Osteoblast (primary cell): Measurements from ENCODE around the gene SPPL2C. TPM values are rescaled to one million over a fixed set of nuclear protein-coding genes. Genes with fewer than 3 reads are reported as not detected.

Experiments used
- DNase-seq: peaks from one replicate; pipeline ENCODE4 v3.0.0; 2011; ENCODE audit warnings: low spot score, mixed read lengths; ENCODE audit not compliant: insufficient read length; ENCODE audit errors: missing footprints
- H2AFZ ChIP-seq: 2 replicates; pipeline ENCODE4 v1.6.0; 2011; ENCODE audit warnings: mild to moderate bottlenecking, low read length
- H3K27ac ChIP-seq: 2 replicates; pipeline ENCODE4 v1.5.1; 2011; ENCODE audit warnings: mild to moderate bottlenecking, low read depth, low read length, moderate library complexity
- H3K27me3 ChIP-seq: 2 replicates; pipeline ENCODE4 v1.6.0; 2012; ENCODE audit warnings: mild to moderate bottlenecking, control low read depth, inconsistent platforms, low read length, moderate library complexity; ENCODE audit not compliant: insufficient read depth
- H3K36me3 ChIP-seq: 2 replicates; pipeline ENCODE4 v1.5.1; 2011; ENCODE audit warnings: mild to moderate bottlenecking, low read length, control low read depth, moderate library complexity; ENCODE audit not compliant: insufficient read depth
- H3K4me1 ChIP-seq: 2 replicates; pipeline ENCODE4 v1.5.1; 2011; ENCODE audit warnings: mild to moderate bottlenecking, low read length, control low read depth, moderate library complexity; ENCODE audit not compliant: insufficient read depth
- H3K4me2 ChIP-seq: 2 replicates; pipeline ENCODE4 v1.6.0; 2011; ENCODE audit warnings: mild to moderate bottlenecking, low read length; ENCODE audit not compliant: insufficient read depth
- H3K4me3 ChIP-seq: fragments of 200-600 bp; sonication (generic); 3 replicates; pipeline ENCODE4 v1.5.1; 2012; ENCODE audit warnings: mild to moderate bottlenecking, low read length, inconsistent platforms; ENCODE audit not compliant: insufficient read depth
- H3K79me2 ChIP-seq: 2 replicates; pipeline ENCODE4 v1.6.0; 2012; ENCODE audit warnings: mild to moderate bottlenecking, low read length, control low read depth, inconsistent platforms; ENCODE audit not compliant: insufficient read depth
- H3K9me3 ChIP-seq: 2 replicates; pipeline ENCODE4 v1.5.1; 2011; ENCODE audit warnings: low read depth, low read length, control low read depth
- H4K20me1 ChIP-seq: 2 replicates; pipeline ENCODE4 v1.6.0; 2012; ENCODE audit warnings: mild to moderate bottlenecking, low read length, control low read depth; ENCODE audit not compliant: insufficient read depth
- CTCF ChIP-seq: IDR thresholded peaks from 2 replicates; pipeline ENCODE4 v1.5.1; 2011; ENCODE audit warnings: mild to moderate bottlenecking, low read depth, low read length, moderate library complexity; ENCODE audit errors: extremely low read depth
- total RNA-seq: library from RNA; depleted of rRNA; stranded (reverse); fragments of >200 nt; gene quantifications from 2 replicates; pipeline ENCODE4 v1.2.3, GENCODE V29; 2012

The SPPL2C gene
- total RNA-seq, 1 donor = not detected

DNA sequence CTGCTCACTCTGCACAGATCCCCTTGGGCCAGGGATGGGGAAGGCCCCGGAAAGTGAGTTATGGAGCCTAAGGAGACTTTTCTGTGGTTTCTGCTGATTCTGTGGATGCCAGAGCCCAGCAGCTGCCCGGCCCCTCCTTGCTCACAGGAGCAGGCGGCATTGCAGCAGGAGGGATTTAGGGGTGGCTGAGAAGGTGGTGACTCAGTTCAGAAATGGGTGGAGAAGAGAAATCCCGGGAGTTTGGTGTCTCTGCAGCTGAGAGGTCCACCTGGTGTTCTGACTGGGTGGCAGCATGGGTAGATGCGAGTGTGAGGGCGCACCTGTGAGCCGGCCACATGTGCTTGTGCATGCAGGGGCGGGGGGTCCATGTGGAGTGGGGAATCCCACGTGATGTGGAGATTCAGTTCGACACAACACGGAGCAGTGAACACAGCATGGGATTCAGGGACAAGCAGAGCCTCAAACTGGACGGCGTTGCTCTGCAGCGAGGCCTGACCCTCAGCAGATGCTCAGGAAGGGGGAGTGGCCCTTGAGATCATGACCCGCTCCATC, 16.0 kb upstream of the SPPL2C start:
- H3K4me1 ChIP-seq = no peaks in the 10 kb centered on the region
- H3K36me3 ChIP-seq = no peaks in the 10 kb centered on the region
- H2AFZ ChIP-seq = no peak overlapping the region
- no peak for TF ChIP-seq CTCF
- peaks cover 5% of the 10 kb centered on the region for H3K27me3 ChIP-seq
- H3K9me3 ChIP-seq = no peaks in the 10 kb centered on the region
- H3K4me2 ChIP-seq = no peak overlapping the region
- H4K20me1 ChIP-seq = no peaks in the 10 kb centered on the region
- H3K27ac ChIP-seq = no peak overlapping the region
- no peaks in the 10 kb centered on the region for H3K79me2 ChIP-seq
- no peak overlapping the region for H3K4me3 ChIP-seq
- no peak for DNase-seq

DNA sequence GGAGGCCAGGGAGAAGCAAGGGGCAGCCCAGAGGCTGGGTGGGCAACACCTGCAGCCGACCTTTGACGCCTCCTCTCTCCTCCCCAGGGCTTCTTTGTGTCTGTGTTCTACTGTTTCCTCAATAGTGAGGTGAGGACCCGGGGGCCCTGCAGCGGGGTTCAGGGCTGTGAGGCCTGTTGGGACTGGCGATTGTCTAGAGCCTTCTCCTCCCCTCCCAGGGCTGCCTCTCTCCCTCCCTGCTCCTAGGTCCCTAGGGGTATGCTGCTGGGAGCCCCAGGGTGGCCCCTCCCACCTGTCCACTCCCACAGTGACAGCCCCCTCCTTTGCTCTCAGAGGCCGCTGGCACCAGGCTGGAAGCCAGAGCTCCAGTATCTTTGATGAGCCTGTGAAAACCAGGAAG, 10.8 kb upstream of the SPPL2C start:
- no peak overlapping the region for H3K4me3 ChIP-seq
- no peaks in the 10 kb centered on the region for H3K79me2 ChIP-seq
- no peaks in the 10 kb centered on the region for H3K27me3 ChIP-seq
- H3K27ac ChIP-seq = no peak overlapping the region
- H3K4me2 ChIP-seq = no peak overlapping the region
- no peaks in the 10 kb centered on the region for H3K4me1 ChIP-seq
- H2AFZ ChIP-seq = no peak overlapping the region
- H3K36me3 ChIP-seq = no peaks in the 10 kb centered on the region
- no peaks in the 10 kb centered on the region for H3K9me3 ChIP-seq
- no peak for TF ChIP-seq CTCF
- H4K20me1 ChIP-seq = no peaks in the 10 kb centered on the region
- no peak for DNase-seq

DNA sequence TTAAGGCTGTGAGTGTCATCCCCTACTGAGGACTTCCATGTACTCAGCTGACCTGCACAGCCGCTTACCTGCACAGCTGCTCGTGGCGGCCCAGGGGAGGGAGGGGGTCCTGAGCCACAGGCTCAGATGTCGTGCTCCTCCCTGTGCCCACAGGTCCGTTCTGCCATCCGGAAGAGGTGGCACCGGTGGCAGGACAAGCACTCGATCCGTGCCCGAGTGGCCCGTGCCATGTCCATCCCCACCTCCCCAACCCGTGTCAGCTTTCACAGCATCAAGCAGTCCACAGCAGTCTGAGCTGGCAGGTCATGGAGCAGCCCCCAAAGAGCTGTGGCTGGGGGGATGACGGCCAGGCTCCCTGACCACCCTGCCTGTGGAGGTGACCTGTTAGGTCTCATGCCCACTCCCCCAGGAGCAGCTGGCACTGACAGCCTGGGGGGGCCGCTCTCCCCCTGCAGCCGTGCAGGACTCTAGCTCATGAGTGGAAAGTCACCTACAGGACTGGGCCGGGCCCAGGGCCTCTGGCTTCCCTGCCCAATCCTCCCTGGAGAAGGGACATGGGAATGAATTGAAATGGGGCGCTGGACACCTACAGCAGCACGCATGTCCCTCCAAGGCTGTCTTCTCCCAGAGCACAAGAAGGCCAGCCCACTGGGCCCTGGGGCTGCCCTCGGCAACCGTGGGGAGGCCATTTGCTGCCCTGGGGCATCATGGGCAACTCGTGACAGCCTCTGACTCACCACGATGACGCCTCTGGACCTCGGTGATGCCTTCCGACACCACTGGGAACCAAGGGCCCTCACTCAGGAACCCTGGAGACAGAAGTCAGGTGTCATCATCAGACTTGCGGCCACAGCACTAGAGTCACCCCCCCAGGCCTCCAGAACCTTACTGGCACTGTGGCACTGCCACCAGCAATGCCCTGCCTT, 9.9 kb upstream of the SPPL2C start:
- no peak overlapping the region for H2AFZ ChIP-seq
- H3K27ac ChIP-seq = no peak overlapping the region
- no peaks in the 10 kb centered on the region for H3K27me3 ChIP-seq
- peak; percentile 79 for DNase-seq
- no peak overlapping the region for H3K4me3 ChIP-seq
- H3K4me2 ChIP-seq = no peak overlapping the region
- TF ChIP-seq CTCF = no peak
- H3K9me3 ChIP-seq = no peaks in the 10 kb centered on the region
- no peaks in the 10 kb centered on the region for H3K4me1 ChIP-seq
- H3K36me3 ChIP-seq = no peaks in the 10 kb centered on the region
- no peaks in the 10 kb centered on the region for H4K20me1 ChIP-seq
- no peaks in the 10 kb centered on the region for H3K79me2 ChIP-seq

- TF ChIP-seq CTCF = no peak
- no peaks in the 10 kb centered on the region for H3K79me2 ChIP-seq
These were observed 9.2 kb upstream of the SPPL2C start for GRCh38 chr17:45835481-45835880.

More at GRCh38 chr17:45835481-45835880, 9.2 kb upstream of the SPPL2C start:
- Histone ChIP-seq H3K4me1 (no peaks in the 10 kb centered on the region), H3K4me2 (no peak overlapping the region), H3K36me3 (no peaks in the 10 kb centered on the region), H3K27ac (no peak overlapping the region), H3K9me3 (no peaks in the 10 kb centered on the region), H4K20me1 (no peaks in the 10 kb centered on the region), H2AFZ (no peak overlapping the region), H3K27me3 (no peaks in the 10 kb centered on the region), H3K4me3 (no peak overlapping the region)
- peak; percentile 67 for DNase-seq
